ENCODE results near the gene SETD1B. TPM values are rescaled to one million over a fixed set of nuclear protein-coding genes. Genes with fewer than 3 reads are reported as not detected.
"Not testable (repeated sequence)": the region's sequence is repeated elsewhere in the genome, so short reads cannot be mapped to it uniquely, and the experiment has no call there.

The SETD1B gene
- total RNA-seq, 1 donor from 2014 or later = 1.8 TPM

DNA sequence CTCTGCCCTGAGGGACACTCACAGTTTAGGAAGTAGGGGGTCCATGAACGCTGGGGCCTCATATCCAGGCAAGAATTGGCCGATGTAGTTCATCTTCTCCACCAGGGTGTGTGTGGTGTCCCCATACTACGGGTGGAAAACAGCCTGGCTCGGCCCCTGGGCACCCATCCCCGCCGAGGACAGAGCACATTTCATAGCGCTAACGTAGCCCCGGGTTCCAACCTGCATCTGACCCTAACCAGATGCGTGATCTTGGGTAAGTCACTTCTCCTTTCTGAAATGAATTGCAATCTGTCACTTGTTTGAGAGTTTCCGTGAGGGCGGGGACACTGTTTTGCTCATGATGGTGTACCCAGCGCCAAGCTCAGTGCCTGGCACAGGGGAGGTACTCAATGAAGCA lies 45.9 kb downstream of the SETD1B start:
- Histone ChIP-seq H3K4me2 (no peak overlapping the region), H3K4me1 (no peaks in the 10 kb centered on the region), H3K4me3 (no peak overlapping the region), H4K20me1 (ENCODE audit: low read depth) (no peaks in the 10 kb centered on the region), H2AFZ (replicated peaks) (no peak overlapping the region), H3K36me3 (no peaks in the 10 kb centered on the region), H3K9ac (no peak overlapping the region), H3K27ac (no peak overlapping the region), H3K79me2 (ENCODE audit: low read depth) (no peaks in the 10 kb centered on the region), H3K27me3 (no peaks in the 10 kb centered on the region), H3F3A (ENCODE audit: low read depth) (no peaks in the 10 kb centered on the region), H3K9me3 (ENCODE audit: low read depth) (no peaks in the 10 kb centered on the region)
- no peak overlapping the region for H3K4me3 Mint-ChIP-seq
- H3K4me1 Mint-ChIP-seq = peaks cover 2% of the 10 kb centered on the region
- H3K27ac Mint-ChIP-seq = peak overlapping the region; percentile 72
- TF ChIP-seq, protein P1, sequence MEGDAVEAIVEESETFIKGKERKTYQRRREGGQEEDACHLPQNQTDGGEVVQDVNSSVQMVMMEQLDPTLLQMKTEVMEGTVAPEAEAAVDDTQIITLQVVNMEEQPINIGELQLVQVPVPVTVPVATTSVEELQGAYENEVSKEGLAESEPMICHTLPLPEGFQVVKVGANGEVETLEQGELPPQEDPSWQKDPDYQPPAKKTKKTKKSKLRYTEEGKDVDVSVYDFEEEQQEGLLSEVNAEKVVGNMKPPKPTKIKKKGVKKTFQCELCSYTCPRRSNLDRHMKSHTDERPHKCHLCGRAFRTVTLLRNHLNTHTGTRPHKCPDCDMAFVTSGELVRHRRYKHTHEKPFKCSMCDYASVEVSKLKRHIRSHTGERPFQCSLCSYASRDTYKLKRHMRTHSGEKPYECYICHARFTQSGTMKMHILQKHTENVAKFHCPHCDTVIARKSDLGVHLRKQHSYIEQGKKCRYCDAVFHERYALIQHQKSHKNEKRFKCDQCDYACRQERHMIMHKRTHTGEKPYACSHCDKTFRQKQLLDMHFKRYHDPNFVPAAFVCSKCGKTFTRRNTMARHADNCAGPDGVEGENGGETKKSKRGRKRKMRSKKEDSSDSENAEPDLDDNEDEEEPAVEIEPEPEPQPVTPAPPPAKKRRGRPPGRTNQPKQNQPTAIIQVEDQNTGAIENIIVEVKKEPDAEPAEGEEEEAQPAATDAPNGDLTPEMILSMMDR (IDR thresholded peaks at IDR 0.05) = no peak
- TF ChIP-seq EZH2phosphoT487 (IDR thresholded peaks at IDR 0.05) (no peak), EZH2 (IDR thresholded peaks at IDR 0.05) (no peak)
- no peak for DNase-seq (ENCODE audit: low spot score)
- peaks cover 5% of the 10 kb centered on the region for H3K27me3 Mint-ChIP-seq (ENCODE audit: insufficient read depth, low read depth)
- H3K36me3 Mint-ChIP-seq = no peaks in the 10 kb centered on the region
- no peaks in the 10 kb centered on the region for H3K9me3 Mint-ChIP-seq

DNA sequence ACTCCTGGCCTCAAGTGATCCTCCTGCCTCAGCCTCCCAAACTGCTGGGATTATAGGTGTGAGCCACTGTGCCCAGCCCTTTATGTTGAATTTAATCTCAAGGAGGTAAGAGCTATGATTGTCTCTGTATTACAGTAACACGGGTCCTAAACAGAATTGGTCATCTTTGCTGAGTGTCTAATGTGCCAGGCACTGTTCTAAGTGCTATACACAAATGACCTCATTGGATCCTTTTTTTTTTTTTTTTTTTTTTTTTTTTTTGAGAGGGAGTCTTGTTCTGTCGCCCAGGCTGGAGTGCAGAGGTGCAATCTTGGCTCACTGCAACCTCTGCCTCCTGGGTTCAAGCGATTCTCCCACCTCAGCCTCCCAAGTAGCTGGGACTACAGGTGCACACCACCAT lies 48.6 kb downstream of the SETD1B start:
- H3K36me3 Mint-ChIP-seq; H3K27ac Mint-ChIP-seq; H3K4me3 ChIP-seq; H3K9ac ChIP-seq; H3K79me2 ChIP-seq (ENCODE audit: low read depth); H3K9me3 ChIP-seq (ENCODE audit: low read depth); H3K4me3 Mint-ChIP-seq; H3K4me1 ChIP-seq; H3K27ac ChIP-seq; H3K36me3 ChIP-seq; H3K27me3 ChIP-seq; DNase-seq (ENCODE audit: low spot score); H4K20me1 ChIP-seq (ENCODE audit: low read depth); H3F3A ChIP-seq (ENCODE audit: low read depth); H3K4me2 ChIP-seq; H3K9me3 Mint-ChIP-seq; H3K27me3 Mint-ChIP-seq (ENCODE audit: insufficient read depth, low read depth); H2AFZ ChIP-seq (replicated peaks): not testable (repeated sequence)
- peaks cover 16% of the 10 kb centered on the region for H3K4me1 Mint-ChIP-seq

GRCh38 chr12:121857322-121858246 lies 53.8 kb downstream of the SETD1B start:
- DNase-seq (ENCODE audit: low spot score) = peak; percentile 15
- H4K20me1 ChIP-seq (ENCODE audit: low read depth) = no peaks in the 10 kb centered on the region
- no peaks in the 10 kb centered on the region for H3K79me2 ChIP-seq (ENCODE audit: low read depth)
- H3F3A ChIP-seq (ENCODE audit: low read depth) = peaks cover 9% of the 10 kb centered on the region
- H3K4me1 ChIP-seq = peaks cover 11% of the 10 kb centered on the region
- H3K27ac Mint-ChIP-seq = peak overlapping the region; percentile 96
- peak overlapping the region; percentile 77 for H3K4me3 Mint-ChIP-seq
- no peak overlapping the region for H3K4me2 ChIP-seq
- no peak overlapping the region for H3K27ac ChIP-seq
- peaks cover 3% of the 10 kb centered on the region for H3K27me3 Mint-ChIP-seq (ENCODE audit: insufficient read depth, low read depth)
- H2AFZ ChIP-seq (replicated peaks) = no peak overlapping the region
- no peaks in the 10 kb centered on the region for H3K36me3 Mint-ChIP-seq
- no peaks in the 10 kb centered on the region for H3K36me3 ChIP-seq
- no peaks in the 10 kb centered on the region for H3K9me3 ChIP-seq (ENCODE audit: low read depth)
- TF ChIP-seq, protein P1 (IDR thresholded peaks at IDR 0.05) = no peak
- TF ChIP-seq EZH2phosphoT487 (IDR thresholded peaks at IDR 0.05) (no peak), EZH2 (IDR thresholded peaks at IDR 0.05) (no peak)
- H3K9ac ChIP-seq = peak overlapping the region; percentile 20
- no peak overlapping the region for H3K4me3 ChIP-seq
- H3K9me3 Mint-ChIP-seq = no peaks in the 10 kb centered on the region
- no peaks in the 10 kb centered on the region for H3K27me3 ChIP-seq
- peaks cover 53% of the 10 kb centered on the region for H3K4me1 Mint-ChIP-seq

- peaks cover 57% of the 10 kb centered on the region for H3K4me1 Mint-ChIP-seq
- no peak for DNase-seq (ENCODE audit: low spot score)
- no peak overlapping the region for H3K4me2 ChIP-seq
- H3K4me3 Mint-ChIP-seq = peak overlapping the region; percentile 77
- H3K27ac Mint-ChIP-seq = peak overlapping the region; percentile 96
- H3K27me3 Mint-ChIP-seq (ENCODE audit: insufficient read depth, low read depth) = peaks cover 6% of the 10 kb centered on the region
- TF ChIP-seq, protein P1 (IDR thresholded peaks at IDR 0.05) = no peak
- TF ChIP-seq EZH2 (IDR thresholded peaks at IDR 0.05) (no peak), EZH2phosphoT487 (IDR thresholded peaks at IDR 0.05) (no peak)
- no peaks in the 10 kb centered on the region for H4K20me1 ChIP-seq (ENCODE audit: low read depth)
- H3K9me3 Mint-ChIP-seq = no peaks in the 10 kb centered on the region
- H3K27ac ChIP-seq = no peak overlapping the region
- no peak overlapping the region for H3K9ac ChIP-seq
- no peaks in the 10 kb centered on the region for H3K36me3 Mint-ChIP-seq
- H3K4me1 ChIP-seq = peaks cover 11% of the 10 kb centered on the region
- no peaks in the 10 kb centered on the region for H3K36me3 ChIP-seq
- H3K9me3 ChIP-seq (ENCODE audit: low read depth) = no peaks in the 10 kb centered on the region
- no peaks in the 10 kb centered on the region for H3K79me2 ChIP-seq (ENCODE audit: low read depth)
- H3K27me3 ChIP-seq = no peaks in the 10 kb centered on the region
- no peak overlapping the region for H3K4me3 ChIP-seq
- peaks cover 9% of the 10 kb centered on the region for H3F3A ChIP-seq (ENCODE audit: low read depth)
- H2AFZ ChIP-seq (replicated peaks) = no peak overlapping the region
These were observed 54.5 kb downstream of the SETD1B start for GRCh38 chr12:121858318-121858661.
